ENCODE data around the gene FAM222B.
A peak's percentile ranks its signal among the peaks of the same experiment; 100 is the strongest.

DNA sequence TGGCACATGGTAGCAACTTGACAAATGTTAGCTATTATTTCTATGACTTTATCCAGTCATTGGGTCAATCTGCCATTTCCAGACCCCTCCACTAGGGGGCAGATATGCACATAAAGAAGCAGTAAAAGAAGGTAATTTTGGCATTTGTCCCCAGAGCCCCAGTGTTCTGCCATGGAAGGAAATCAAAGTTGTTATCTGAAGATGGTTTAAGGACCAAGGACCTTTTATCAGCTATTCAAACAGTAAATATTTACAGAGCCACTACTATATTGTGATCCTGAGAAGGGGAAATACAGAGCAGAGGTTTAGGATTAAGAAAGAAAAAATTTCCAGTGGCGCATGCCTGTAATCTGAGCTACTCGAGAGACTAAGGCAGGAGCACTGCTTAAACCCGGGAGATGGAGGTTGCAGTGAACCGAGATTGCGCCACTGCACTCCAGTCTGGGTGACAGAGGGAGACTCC, 78.8 kb downstream of the FAM222B start:
- TF ChIP-seq, protein P1, sequence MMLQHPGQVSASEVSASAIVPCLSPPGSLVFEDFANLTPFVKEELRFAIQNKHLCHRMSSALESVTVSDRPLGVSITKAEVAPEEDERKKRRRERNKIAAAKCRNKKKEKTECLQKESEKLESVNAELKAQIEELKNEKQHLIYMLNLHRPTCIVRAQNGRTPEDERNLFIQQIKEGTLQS (CRISPR knock-in tag; conservative IDR thresholded peaks at IDR 0.05) = no peak
- TF ChIP-seq, protein P2, sequence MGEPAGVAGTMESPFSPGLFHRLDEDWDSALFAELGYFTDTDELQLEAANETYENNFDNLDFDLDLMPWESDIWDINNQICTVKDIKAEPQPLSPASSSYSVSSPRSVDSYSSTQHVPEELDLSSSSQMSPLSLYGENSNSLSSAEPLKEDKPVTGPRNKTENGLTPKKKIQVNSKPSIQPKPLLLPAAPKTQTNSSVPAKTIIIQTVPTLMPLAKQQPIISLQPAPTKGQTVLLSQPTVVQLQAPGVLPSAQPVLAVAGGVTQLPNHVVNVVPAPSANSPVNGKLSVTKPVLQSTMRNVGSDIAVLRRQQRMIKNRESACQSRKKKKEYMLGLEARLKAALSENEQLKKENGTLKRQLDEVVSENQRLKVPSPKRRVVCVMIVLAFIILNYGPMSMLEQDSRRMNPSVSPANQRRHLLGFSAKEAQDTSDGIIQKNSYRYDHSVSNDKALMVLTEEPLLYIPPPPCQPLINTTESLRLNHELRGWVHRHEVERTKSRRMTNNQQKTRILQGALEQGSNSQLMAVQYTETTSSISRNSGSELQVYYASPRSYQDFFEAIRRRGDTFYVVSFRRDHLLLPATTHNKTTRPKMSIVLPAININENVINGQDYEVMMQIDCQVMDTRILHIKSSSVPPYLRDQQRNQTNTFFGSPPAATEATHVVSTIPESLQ (CRISPR knock-in tag; IDR thresholded peaks at IDR 0.05) = no peak
- TF ChIP-seq SP1 (CRISPR knock-in tag; conservative IDR thresholded peaks at IDR 0.05) (no peak), NFYB (CRISPR knock-in tag; conservative IDR thresholded peaks at IDR 0.05; ENCODE audit: low read depth) (no peak), TP53 (CRISPR knock-in tag; IDR thresholded peaks at IDR 0.05) (no peak)
- TF ChIP-seq, protein P3, sequence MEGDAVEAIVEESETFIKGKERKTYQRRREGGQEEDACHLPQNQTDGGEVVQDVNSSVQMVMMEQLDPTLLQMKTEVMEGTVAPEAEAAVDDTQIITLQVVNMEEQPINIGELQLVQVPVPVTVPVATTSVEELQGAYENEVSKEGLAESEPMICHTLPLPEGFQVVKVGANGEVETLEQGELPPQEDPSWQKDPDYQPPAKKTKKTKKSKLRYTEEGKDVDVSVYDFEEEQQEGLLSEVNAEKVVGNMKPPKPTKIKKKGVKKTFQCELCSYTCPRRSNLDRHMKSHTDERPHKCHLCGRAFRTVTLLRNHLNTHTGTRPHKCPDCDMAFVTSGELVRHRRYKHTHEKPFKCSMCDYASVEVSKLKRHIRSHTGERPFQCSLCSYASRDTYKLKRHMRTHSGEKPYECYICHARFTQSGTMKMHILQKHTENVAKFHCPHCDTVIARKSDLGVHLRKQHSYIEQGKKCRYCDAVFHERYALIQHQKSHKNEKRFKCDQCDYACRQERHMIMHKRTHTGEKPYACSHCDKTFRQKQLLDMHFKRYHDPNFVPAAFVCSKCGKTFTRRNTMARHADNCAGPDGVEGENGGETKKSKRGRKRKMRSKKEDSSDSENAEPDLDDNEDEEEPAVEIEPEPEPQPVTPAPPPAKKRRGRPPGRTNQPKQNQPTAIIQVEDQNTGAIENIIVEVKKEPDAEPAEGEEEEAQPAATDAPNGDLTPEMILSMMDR (IDR thresholded peaks at IDR 0.05) = peak; percentile 92
- TF ChIP-seq, protein P4, sequence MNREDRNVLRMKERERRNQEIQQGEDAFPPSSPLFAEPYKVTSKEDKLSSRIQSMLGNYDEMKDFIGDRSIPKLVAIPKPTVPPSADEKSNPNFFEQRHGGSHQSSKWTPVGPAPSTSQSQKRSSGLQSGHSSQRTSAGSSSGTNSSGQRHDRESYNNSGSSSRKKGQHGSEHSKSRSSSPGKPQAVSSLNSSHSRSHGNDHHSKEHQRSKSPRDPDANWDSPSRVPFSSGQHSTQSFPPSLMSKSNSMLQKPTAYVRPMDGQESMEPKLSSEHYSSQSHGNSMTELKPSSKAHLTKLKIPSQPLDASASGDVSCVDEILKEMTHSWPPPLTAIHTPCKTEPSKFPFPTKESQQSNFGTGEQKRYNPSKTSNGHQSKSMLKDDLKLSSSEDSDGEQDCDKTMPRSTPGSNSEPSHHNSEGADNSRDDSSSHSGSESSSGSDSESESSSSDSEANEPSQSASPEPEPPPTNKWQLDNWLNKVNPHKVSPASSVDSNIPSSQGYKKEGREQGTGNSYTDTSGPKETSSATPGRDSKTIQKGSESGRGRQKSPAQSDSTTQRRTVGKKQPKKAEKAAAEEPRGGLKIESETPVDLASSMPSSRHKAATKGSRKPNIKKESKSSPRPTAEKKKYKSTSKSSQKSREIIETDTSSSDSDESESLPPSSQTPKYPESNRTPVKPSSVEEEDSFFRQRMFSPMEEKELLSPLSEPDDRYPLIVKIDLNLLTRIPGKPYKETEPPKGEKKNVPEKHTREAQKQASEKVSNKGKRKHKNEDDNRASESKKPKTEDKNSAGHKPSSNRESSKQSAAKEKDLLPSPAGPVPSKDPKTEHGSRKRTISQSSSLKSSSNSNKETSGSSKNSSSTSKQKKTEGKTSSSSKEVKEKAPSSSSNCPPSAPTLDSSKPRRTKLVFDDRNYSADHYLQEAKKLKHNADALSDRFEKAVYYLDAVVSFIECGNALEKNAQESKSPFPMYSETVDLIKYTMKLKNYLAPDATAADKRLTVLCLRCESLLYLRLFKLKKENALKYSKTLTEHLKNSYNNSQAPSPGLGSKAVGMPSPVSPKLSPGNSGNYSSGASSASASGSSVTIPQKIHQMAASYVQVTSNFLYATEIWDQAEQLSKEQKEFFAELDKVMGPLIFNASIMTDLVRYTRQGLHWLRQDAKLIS (CRISPR knock-in tag; IDR thresholded peaks at IDR 0.05; ENCODE audit: borderline replicate concordance) = no peak
- TF ChIP-seq, protein P5, sequence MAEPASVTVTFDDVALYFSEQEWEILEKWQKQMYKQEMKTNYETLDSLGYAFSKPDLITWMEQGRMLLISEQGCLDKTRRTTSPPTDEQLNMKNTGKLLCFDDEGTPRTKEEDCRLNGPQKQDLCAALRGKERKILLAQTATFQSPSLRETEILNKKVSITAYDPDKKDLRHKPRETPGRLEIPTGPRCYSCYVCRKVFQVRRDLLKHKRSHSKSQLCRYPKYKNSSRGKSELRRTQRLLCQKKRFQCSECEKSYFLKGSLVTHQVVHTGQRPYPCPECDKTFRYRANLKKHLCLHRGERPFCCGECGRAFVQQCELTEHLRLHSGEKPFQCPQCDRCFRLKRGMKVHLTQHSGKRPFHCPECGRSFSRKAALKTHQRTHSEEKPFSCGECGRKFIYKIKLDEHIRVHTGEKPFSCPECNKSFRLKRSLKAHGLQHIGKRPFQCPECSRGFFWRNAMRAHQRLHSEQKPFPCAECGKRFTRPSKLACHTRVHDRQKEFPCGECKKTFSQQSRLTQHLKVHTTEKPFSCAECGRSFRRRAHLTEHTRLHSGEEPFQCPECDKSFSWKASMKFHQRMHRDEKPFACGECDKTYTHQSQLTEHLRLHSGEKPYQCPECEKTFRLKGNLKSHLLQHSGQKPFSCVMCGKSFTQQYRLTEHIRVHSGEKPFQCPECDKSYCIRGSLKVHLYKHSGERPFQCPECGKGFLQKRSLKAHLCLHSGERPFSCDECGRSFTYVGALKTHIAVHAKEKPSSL (CRISPR knock-in tag; conservative IDR thresholded peaks at IDR 0.05) = no peak
- TF ChIP-seq, protein P6, sequence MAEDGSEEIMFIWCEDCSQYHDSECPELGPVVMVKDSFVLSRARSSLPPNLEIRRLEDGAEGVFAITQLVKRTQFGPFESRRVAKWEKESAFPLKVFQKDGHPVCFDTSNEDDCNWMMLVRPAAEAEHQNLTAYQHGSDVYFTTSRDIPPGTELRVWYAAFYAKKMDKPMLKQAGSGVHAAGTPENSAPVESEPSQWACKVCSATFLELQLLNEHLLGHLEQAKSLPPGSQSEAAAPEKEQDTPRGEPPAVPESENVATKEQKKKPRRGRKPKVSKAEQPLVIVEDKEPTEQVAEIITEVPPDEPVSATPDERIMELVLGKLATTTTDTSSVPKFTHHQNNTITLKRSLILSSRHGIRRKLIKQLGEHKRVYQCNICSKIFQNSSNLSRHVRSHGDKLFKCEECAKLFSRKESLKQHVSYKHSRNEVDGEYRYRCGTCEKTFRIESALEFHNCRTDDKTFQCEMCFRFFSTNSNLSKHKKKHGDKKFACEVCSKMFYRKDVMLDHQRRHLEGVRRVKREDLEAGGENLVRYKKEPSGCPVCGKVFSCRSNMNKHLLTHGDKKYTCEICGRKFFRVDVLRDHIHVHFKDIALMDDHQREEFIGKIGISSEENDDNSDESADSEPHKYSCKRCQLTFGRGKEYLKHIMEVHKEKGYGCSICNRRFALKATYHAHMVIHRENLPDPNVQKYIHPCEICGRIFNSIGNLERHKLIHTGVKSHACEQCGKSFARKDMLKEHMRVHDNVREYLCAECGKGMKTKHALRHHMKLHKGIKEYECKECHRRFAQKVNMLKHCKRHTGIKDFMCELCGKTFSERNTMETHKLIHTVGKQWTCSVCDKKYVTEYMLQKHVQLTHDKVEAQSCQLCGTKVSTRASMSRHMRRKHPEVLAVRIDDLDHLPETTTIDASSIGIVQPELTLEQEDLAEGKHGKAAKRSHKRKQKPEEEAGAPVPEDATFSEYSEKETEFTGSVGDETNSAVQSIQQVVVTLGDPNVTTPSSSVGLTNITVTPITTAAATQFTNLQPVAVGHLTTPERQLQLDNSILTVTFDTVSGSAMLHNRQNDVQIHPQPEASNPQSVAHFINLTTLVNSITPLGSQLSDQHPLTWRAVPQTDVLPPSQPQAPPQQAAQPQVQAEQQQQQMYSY (CRISPR knock-in tag; IDR thresholded peaks at IDR 0.05) = no peak

All from WTC11 (cell line).